GM19463 (cell line): Measurements from ENCODE around the gene MOBP.
"Not testable (repeated sequence)": the region's sequence is repeated elsewhere in the genome, so short reads cannot be mapped to it uniquely, and the experiment has no call there.

Experiments
- ATAC-seq: cut with Tn5 transposase; IDR thresholded peaks from one replicate; pipeline ENCODE4 v1.9.1; 2021; ENCODE audit warnings: mild to moderate bottlenecking, moderate library complexity; ENCODE audit not compliant: unreplicated experiment

Gene MOBP

DNA sequence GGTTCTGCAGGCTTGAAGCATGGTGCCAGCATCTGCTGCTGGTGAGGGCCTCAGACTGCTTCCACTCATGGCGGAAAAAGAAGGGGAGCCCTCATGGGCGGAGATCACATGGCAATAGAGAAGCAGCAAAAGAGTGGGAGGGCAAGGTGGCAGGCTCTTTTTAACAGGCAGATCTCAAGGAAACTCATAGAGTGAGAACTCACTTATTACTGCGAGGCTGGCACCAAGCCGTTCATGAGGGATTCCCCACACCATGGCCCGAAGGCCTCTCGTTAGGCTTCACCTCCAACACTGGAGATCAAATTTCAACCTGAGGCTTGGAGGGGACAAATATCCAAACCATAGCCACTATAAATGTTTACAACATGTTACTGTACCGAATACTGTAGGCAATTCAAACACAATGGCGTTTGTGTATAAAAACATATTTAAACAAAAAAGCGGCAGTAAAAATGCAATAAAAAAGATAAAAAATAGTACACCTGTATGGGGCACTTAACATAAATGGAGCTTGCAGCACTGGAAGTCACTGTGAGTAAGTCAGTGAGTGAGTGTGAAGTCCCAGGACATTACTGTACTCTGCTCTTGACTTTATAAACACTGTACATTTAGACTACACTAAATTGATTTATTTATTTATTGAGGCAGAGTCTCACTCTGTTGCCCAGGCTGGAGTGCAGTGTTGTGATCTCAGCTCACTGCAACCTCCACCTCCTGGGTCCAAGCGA, 18.8 kb upstream of the MOBP start:
- no peak for ATAC-seq

DNA sequence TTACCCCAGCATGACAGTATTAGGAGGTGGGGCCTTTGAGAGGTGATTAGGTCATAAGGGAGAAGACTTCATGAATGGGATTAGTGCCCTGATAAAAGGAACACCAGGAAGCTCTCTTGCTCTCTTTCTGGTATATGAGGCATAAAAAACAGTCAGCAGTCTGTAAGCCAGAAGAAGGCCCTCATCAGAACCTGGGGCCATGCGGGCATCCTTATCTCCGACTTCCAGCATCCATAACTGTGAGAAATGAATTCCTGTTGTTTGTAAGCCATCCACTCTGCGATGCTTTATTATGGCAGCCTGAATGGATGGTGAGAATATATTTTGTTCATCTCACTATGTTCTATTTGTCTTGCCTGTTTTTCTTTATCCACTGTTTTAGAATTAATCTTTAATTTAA, 17.7 kb upstream of the MOBP start:
- no peak for ATAC-seq

DNA sequence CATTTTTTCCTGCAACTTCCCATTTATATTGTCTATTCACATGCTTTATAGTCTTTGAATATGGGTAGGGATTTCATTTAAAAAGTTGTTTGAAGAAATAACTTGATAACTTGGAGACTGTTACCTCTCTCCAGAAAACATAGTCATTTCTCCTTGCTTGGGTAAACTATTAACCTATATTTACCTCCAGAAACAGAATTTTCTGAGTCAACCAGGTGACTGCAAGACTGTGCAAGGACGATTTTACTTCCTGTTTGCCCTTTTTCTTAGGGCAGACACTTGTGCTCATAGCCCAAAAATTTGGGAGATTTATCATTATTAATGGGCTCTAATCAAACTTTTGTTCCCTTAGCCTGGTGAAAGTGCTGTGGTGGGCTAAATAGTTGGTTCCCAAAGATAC, 14.3 kb upstream of the MOBP start:
- no peak for ATAC-seq

DNA sequence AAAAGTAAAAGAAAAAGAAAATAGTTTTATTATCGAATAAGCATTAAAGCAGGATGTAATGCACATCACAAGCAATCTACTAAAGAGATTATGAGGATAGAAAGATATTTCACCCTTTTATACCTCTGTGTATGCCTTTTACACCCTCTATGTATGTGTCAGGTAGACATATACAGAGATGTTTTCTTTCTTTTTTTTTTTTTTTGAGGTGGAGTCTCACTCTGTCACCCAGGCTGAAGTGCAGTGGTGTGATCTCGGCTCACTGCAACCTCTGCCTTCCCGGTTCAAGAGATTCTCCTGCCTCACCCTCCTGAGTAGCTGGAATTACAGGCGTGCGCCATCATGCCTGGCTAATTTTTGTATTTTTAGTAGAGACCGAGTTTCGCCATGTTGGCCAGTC, 13.6 kb upstream of the MOBP start:
- ATAC-seq, result not testable (repeated sequence)

DNA sequence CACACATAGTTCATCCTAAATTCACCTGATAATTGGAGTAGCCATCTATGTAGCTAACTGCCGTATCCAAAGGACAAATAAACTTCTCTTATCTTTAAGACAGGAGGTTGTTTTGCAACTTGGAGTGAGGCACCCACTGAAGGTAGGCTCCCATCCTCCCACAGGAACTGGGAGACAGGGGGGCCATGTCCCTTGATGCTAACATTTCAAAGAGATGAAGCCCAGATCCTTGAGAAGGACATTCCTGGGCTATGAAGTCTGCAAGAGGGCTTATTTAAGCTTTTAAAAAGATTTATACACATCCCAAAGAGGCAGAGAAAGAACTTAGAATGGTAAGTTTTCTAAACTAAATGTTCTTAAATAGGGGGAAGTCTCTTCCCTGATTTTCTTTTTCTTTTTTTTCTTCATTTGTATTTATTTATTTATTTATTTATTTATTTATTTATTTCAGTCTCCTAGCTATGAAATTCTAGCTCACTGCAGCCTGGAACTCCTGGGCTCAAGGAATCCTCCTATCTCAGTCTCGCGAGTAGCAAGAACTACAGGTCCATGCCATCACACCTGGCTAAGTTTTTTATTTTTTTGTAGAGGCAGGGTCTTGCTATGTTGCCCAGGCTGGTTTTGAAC, 12.8 kb upstream of the MOBP start:
- ATAC-seq, result no peak

DNA sequence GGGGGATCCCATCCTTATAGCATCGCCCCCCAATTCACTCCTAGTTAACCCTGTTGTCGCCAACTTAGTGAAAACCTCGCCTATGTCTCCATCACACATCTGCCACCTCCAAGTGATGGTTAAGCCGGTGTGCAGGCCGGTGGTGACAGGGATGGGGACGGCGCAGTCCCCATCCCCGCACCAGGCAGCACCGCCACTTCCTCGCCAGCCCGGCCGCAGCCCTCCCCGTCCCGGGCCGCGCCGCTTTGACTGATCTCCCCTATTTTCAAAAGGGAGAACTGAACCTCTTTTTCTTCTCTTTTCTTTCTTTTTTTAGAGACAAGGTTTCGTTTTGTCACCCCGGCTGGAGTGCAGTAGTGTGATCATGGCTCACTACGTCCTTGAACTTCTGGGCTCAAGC, 11.3 kb upstream of the MOBP start:
- ATAC-seq, result no peak

DNA sequence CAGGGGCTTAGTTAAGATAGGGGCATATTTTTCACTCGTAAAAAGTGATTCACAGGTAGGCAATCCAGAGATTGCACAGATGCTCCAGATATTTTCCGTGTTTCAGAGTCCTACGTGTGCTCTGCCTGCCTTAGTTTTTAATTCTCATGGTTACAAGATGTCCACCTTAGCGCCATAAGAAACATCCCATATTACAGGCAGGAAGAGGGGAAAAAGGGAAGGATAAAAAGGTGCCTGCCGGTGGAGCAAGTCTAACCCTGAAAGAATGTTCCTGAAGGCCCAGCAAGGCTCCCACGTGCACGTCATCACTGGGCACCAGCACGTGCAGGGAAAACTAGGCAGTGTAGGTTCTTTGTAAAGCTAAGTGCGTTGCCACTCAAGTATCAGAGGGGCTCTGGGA, 10.1 kb upstream of the MOBP start:
- no peak for ATAC-seq

DNA sequence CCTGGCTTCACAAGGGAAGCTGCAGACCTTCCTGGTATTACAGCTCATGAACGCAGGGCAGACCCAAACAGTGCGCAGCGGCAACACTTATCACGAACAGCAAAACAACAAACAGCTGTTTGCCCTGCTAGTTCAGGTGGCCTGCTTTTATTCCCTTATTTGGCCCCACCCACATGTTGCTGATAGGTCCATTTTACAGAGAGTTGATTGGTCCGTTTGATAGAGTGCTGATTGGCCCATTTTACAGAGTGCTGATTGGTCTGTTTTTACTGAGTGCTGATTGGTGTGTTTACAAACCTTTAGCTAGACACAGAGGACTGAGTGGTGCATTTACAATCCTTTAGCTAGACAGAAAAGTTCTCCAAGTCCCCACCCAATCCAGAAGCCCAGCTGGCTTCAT, 8.9 kb upstream of the MOBP start:
- ATAC-seq, result not testable (repeated sequence)

DNA sequence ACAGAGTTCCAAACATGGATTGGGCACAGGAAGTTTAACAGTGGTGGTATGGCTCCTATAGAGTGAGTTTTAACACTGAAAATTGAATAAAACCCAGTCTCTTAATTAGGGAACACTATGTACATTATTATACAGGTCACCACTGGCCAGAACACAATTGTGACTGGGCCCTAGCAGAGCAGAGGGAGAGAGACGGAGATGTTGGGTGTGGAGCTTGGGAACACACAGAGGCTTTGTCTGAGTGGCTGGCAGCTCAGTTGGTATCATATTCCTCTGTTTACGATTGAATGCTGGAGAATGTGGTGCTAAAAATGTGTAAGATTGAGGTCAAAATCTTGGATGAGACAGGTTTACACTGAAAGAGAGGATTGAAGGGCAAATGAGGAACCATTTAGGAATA, 6.8 kb upstream of the MOBP start:
- ATAC-seq, result no peak

DNA sequence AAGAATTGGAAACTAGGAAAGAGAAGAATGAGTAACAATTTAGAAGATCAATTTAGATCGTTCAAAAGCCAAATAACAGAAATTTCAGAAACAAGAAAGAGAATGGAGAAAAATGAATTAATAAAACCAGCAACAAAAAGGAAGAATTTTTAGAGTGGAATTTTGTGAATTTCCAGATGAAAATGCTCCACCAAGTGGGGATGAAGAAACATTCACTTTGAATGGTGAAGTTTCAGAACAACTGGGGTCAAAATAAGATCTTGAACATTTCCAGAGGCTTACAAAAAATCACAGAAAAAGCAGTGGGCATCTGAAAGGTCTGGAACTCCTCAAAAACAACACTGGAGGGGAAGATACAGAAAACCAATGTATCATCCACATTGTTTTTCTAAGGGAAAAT, 4.2 kb upstream of the MOBP start:
- ATAC-seq, result no peak

DNA sequence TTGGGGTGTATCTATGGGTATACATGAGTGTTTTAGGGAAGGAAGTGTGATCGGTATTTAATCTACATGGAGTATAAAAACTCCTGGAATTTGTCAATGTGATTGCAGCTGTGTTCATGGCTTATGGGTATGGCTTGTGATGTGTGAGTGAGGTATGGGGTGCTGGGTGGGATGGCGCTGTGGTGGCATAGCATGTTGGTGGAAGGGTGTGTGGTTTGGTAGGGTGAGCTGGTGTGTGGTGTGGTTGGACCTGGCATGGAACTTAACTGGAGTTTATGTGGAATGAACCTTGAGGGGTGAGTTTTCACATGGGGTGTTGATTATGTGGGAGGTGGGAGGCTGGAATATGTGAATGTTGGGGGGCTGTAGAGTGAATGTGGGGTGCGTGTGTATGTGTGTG, 492 bp upstream of the MOBP start:
- ATAC-seq, result no peak

DNA sequence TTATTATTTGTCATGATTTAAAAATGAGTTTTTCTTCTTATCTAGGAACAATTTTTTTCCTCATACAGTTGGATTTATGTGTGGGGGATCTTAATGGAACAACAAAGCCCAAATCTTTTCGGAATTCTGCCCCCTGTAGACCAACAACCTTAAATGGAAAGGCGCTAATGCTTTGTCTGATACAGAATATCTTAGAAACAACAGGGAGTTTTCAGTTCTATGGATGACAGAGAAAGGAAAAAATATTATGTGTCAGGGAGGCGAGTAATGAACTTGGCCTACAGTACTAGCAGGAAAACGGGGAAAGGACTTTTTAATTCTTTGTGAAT, 592 bp downstream of the MOBP start:
- no peak for ATAC-seq

DNA sequence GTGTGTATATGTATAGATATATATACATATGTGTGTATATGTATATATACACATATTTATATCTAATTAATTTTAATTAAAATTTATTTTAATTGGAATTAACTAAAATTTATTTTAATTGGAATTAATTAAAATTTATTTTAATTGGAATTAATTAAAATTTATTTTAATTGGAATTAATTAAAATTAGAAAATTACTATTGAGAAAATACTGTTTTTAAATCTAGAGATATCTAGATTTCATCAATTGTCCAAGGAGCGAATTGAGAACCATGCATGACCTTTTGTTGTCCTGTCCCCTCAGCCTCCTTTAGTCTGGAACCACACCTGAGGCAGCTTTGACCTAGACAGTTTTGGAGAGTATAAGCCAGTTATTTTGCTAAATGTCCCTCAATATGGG, 1.8 kb downstream of the MOBP start:
- ATAC-seq, result no peak

DNA sequence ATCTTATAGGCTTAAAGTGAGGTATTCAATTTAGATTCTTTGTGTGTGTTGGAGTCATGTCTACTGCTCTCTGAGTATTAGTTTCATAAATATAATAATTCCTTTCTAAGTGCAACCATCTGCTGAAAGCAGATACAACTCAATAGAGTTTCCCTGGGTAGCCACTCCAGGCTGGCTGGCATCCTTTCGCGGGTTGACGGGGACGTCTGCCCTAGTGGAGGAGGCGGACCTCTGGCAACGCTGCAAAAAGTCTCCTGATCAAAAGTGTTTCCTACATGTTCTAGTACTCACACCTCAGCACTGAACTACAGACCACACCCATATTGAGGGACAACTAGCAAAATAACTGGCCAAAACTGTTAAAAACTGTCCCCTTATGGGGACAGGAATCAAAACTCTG, 2.5 kb downstream of the MOBP start:
- ATAC-seq, result no peak

DNA sequence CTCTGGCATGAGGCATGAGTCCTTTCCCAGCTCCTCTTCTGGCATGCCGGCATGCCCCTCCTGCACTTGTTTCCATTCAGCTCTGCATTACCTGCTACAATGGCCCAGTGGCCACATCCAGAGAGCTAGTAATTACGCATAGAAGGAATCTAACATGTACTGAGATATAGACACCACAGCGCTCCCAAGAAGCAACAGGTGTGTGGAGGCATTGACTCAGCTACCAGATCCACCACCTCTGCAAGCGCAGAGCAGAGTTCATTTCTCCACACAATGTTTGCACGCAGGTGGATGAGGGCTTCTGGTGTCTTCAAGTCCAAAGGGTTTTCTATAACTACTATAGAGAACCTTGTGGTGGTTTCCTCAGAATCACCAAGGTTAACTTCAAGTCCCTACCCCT, 4.2 kb downstream of the MOBP start:
- ATAC-seq, result no peak

DNA sequence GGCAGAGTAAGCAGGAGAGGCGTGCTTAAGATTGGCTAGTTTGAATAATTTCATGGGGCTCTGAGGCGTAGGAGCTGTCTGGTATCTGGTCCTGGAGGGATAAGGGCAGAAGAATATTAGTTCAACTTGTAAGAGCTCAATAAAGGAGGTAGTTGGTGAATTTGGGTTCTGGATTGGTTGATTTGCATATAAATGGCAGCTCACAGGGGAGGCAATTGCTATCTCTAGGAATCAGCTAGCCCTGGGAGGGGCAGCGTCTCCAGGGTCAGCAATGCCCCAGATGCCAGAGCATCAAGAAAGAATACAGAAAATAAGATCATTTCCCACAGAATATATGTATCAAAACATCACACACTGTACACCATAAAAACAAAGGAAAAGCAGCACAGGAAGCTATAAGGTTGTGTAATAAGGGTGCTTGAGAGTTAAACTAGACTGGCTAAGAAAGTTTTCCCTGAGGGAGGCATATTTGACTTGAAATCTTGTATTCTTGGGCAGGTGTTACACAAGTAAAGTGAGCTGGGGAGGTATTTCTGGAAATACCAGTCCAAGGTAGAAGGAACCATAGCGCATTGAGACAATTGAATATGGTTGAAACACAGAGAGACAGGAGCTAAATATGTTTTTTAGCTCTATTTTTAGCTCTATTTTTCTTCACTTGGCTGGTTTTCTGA, 6.1 kb downstream of the MOBP start:
- no peak for ATAC-seq

DNA sequence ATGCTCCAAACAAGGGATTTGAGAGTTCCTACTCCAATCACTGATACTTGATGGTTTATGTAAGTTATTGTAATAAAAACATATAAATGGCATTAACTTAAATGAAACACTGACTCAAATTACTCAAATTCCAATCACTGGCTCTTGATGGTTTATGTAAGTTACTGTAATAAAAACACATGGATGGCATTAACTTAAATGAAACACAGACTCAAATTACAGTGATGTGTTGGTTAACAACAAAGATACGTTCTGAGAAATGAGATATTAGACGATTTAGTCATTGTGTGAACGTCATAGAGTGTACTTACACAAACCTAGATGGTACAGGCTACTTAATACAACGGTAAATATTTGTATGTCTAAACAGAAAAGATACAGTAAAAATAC, 6.6 kb downstream of the MOBP start:
- ATAC-seq, result no peak

DNA sequence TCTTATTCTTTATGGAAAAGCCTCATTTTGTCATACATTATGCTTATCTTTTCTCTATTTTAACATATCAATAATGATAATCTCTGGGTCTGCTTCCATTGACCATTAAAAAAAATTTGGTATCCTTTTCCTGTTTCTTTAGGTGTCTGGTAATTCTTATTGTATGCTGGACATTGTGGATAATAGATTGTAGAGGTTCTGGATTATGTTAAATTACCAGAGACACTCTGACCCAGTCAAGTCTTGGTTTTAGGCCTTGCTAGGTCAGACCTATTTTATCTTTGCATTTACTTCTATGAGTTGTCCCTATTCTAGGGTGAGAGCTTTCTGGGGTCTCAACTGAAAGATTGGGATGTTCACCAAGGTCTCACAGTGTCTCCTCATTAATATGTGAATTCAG, 9.3 kb downstream of the MOBP start:
- ATAC-seq, result no peak

DNA sequence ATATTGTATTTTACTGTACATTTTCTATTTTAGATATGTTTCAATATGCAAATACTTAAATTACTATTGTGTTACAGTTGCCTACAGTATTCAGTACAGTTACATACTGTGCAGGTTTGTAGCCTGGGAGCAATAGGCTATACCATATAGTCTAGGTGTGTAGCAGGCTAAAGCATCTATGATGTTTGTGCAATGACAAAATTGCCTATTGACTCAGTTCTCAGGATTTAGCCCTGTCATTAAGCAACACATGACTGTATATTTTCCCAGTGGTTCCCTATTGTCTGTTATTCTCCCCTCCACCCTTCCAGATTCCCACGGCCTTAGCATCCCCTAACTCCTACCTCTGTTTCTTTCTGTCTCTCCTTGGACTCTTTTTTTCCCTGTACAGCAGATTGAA, 10.7 kb downstream of the MOBP start:
- ATAC-seq, result no peak

DNA sequence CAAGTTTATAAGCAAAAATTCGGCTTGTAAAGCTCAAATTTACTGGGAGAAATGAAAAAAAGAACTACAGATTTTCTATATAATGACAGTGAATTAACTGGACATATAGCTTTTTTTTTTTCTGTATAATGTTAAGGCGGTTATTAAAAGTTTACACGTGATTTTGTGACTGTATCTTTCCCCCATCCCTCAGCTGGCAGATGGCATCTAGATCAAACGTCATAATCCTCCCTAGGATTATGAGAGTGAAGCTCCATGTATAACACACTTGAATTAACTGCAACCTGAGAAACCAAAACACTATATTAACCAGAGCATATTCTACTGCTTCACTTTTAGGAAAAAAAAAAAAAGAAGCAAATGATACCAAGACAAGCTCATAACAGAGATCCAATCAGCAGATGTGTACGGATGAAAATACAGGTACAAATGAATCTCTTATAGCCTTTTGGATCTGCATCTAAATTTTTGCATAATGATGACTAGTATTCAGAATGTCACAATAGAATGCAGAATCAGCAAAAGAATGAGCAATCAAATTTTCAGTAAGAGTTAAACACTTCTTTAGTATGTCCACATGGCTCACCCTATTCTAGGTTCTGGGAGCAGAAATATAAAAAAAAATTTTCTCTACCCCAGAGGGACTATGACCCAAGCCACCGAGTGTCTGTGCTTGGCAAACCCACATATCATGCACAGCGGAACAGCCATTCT, 12.4 kb downstream of the MOBP start:
- ATAC-seq, result no peak

DNA sequence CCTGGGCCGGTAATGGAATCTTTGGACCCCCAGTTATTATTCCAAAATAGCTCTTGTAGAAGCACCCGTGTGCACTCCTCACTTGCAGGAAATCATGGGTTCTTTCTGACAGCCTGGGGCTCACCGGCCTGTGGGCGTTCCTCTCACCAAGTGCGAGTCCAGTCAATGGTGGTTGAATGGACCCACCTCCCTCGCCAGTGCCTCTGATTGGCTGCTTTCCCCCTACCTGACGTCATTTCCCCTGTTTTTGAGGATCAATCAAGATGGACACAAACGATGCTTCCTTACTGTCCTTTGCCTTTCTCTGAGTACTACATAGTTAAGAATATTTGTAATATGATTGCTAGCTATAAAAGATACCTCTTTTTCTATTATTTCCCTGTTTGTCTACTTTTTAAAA, 18.1 kb downstream of the MOBP start:
- ATAC-seq, result no peak

DNA sequence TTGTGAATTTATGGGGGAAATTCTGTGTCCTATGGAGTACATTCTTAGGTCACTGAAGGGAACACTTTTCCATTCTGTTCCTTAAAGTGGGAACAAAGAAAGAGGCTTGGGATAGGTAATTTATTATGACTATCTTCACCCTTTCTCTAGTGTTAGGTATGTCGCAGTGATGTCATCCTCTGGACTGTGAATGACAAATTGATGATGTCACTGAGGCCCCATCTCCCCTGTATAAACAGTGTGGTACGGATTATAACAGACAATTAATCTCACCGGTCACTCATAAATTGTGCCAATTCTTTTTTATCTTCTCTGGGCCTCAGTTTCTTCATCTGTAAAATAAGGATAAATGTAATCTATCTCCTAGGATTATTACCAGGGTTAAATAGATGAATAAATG, 23.5 kb downstream of the MOBP start:
- ATAC-seq, result no peak
